Activated T-helper 1 cell treated with Interleukin-2 at 50 U/mL for 16 hours (primary cell): Measurements from ENCODE around the gene TP73.
A peak's percentile ranks its signal among the peaks of the same experiment; 100 is the strongest.

Experiments
- DNase-seq: peaks from one replicate; pipeline ENCODE4 v3.0.0-alpha.2; 2020; ENCODE audit warnings: low read depth

TP73 gene

DNA sequence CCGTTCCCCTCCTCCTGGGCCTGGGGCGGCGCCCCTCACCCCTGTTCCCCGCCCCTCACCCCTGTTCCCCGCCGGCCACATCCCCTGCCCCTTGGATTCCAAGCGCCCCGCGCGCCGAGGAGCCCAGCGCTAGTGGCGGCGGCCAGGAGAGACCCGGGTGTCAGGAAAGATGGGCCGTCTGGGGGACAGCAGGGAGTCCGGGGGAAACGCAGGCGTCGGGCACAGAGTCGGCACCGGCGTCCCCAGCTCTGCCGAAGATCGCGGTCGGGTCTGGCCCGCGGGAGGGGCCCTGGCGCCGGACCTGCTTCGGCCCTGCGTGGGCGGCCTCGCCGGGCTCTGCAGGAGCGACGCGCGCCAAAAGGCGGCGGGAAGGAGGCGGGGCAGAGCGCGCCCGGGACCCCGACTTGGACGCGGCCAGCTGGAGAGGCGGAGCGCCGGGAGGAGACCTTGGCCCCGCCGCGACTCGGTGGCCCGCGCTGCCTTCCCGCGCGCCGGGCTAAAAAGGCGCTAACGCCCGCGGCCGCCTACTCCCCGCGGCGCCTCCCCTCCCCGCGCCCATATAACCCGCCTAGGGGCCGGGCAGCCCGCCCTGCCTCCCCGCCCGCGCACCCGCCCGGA lies at the start of gene TP73:
TSS of gene TP73 (plus strand) at position 587 of the 618 bp plus-strand sequence. CDS start 29,850 bp downstream, outside the sequence.
- DNase-seq, result no peak

DNA sequence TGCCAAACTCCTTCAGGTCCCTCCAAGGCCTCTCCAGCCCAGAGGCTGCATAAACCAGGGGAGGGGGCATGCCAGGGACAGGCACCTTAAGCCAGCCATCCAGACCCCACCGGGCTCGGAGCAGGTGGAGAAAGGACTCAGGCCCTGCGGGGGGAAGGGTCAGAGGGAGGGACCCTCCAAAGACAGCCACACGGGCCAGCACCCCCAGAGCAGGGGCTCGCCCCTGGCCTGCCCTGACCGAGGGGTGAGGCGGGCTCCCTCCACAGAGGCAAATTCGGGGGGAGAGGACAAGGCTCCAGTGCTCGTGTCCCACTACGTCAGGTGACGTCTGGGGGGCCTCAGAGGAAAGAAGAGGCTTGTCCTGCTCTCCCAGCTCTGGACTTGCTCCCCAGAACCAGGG lies 49.2 kb upstream of the TP73 start:
- DNase-seq, result no peak

DNA sequence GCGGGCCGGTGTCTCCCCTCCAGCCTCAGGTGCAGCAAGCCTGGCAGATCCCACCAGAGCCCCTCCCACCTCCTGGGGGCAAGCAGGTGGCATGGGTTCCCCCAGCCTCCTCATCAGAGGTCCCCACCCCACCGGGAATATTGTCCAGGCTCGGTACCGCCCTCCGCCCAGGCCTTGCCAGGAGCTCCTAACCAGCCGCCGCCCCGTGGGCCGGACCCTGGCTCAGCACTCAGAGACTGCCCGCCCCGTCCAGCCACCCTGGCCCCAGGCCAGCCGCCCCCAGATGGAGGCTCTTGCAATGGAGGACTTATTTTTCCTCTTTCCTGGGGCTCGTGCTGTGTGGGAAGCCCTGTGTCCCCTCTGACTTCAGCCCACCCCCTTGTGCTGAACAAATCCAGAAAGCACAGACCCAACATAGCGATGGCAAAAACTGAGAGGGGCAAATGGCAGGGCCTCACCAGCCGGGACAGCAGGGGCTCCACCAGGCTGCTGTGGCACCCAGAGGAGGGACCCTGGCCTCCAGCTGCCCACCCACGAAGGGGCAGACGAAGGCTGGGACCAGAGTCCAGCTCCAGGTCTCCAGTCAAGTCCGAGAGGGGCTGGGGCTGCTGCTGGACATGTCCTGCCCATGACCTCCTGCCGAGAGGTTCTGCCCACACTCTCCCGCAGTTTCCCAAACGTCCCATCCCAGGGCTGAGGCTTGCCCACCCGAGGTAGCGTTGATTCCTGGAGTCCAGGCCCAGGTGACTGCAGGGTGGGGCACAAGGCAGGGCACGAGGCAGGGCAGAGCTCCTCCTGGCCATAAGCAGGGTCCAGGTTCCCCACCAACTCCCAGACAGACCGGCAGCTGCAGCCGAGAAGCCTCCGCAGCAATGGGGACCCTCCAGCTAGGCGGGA lies 48.5 kb upstream of the TP73 start:
- DNase-seq, result no peak

DNA sequence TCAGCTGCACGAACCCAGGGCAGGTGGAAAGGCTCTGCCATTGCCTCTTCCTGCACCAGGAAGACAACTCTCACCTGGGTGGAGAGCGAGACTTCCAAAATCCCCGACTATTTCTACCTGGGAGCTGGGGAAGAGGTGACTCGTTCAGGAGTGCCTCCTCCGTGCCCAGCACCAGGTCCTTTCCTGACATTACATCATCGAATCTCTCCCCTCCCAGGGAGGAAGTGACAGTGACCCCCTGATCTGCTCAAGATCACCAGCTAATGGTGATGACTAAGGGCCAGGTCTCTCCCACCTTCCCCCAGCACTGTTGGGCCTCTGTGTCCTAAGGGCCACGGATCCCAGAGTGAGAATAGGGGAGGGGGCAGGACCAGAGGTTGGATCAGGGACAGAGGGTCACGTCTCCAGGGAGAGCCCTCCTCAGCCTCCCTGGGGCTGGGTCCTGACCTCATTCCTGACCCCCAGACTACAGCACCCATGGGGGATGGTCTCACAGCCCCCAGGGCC lies 47.8 kb upstream of the TP73 start:
- DNase-seq, result no peak

DNA sequence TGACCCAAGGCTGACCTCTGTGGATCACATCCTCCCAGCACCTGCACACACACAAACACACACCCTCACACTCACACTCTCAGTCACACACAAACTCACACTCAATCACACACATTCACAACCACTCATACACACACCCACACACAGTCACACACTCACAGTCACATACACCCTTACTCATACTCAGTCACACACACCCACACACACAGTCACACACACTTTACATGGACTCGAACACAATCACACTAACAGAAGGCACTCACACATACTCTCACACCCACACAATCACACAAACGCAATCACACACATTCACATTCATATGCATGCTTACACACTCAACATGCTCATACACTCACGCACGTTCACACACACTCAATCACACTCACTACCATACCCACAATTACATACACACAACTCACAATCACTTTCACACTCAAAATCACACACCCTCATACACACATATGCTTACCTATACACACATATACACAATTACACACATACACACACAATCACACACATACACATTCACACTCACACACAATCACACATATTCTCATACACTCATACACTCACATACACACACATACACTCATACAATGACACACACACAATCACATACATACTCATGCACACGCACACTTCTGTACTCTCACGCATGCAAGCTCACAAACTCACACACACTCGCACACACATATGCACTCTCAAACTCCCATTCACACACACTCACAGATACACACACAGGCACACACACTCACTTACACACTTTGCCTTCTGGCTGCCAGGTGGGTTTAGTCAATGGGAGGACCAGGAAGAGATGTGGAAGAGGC lies 47.1 kb upstream of the TP73 start:
- DNase-seq, result no peak

DNA sequence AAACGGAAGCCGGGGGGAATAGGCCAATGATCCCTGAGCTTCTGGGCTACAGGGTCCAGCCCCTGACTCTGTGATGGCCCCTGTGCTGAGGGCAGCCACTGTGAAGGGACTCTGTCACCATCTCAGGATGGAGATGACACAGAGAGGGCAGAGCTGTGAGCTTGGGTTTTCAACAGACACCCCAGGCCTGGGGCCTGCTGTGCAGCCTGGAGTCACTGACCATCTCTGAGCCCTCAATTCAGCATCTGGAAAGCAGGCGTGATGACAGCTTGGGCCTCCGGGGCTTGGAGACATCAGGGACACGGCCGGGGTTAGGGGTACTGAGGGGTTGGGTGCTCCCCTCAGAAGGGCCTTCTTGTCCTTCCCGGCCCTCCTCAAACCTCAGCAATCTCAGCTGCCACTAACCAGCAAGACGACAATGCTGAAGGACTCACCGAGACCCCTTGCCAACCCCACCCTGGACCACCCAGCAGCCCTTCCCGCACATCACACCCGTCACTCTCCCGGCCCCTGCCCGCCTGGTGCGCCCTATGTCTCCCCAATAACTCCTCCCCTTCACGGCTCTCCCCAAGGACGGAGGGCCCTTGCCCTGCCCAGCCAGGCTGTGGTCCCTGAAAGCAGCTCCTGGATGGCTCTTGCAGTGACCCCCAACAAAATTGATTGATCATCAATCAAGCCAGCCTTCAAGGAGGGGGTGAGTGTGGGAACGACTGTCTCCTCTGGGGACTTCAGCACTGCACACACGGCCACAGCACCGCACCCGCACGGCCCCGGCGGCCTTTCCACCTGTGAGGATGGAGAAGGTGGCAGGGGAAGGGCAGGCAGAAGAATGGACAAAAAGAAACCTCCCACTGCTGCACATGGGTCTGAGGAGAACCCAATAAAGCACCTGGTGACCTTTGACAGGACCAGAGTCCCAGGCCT lies 45.3 kb upstream of the TP73 start:
- no peak for DNase-seq

DNA sequence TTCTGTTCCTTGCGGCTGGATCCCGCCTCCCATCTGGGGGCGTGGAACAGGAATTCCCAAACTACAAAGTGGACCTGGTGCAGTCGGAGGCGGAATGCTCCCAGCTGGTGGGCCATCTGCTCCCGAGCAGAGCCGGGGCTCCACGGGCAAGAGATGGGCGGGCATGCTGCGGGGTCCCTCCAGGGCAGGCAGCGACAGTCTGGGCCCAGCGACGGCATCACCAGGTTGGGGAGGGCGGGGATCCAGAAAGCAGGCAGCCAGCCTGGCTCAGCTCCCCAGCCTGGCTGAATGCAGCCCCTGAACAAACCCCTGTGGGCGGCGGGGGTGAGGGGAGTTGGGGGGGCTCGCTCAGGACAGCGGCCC lies 44.6 kb upstream of the TP73 start:
- DNase-seq, result no peak

DNA sequence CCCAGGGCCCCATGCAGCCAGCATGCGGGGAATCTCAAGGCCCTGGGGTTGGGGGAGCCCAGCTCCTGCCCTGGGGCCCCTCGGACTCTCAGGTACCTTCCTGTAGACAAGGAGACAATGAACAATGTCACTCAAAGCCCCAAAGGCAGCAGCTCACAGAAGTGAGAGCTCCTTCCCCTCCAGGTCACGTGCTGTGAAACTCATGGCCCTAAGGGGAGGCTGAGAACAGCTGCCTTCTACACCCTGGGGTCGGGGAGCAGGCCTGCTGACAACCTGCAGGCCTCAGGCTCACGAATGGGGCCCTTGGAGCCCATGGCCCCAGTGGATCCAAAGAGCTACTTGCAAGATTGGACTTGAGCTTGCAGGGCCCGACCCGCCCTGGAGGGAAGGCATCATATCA lies 44.2 kb upstream of the TP73 start:
- no peak for DNase-seq

DNA sequence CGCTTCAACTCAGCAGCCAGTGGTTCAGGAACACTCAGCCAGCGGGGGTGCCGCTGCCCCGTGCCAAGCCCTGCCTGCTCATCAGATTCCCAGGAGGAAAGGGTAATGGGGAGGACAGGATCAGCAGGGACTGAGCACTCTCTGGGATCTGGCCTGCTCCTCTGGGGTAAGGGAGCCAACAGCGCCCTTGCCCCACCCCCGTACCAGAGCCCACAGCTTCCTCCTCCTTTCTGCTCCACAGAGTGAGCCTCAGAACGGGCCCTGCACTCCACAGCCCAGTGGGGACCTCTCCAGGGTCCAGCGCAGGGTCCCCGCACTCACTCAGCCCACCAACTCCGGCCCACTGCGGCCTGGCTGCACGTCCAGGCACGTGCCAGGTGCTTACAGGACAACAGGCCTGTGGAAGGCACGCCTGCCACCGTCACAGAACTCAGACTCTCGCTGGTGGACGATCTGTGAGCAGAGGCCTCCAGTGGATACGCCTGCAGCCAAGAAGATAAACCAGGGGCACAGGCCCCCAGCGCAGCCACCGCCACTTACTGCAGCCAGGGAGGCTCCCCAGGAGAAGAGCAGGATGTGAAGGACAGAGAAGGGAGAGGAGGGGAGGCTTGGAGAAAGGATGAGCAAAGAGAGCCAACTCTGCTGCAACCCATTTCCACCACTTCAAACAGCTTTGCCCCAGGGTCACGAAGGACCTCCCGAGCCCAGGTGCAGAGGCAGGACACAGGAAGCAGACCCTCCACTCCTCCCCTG lies 43.1 kb upstream of the TP73 start:
- DNase-seq, result no peak

DNA sequence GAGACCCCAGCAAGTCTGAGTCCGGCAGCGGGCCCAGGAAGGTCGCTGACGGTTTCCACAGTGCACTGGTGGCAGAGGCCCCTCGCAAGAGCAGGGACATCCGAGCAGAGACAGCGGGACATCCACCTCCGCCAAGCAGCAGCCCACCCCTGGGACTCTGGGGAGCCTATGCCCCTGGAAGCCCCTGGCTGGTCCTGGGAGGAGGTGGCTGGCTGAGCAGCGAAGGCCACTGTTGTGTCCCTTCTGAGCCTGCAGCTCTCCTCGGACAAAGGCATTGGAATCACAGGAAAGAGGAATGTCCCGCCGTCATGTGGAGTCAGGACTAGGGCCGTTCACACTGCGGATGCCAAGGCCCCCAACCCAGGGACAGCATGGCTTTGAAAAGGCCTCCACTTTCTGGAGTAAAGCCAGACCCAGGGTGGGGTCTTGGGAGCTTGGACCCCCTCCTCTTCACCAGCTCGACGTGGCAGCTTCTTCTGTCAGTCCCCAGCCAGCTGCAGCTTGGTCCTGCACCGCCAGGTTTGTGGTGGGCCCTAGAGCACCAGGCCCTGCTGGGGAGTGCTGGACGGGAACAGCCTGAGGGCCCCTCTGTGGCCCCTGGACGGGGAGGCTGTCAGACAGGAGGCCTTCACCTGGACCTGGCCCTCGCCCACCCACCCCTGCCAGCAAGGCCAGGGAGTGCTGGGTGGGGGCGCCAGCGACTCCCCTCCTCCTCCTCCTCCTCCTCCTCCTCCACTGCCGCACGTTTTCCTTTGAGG lies 42.4 kb upstream of the TP73 start:
- no peak for DNase-seq

DNA sequence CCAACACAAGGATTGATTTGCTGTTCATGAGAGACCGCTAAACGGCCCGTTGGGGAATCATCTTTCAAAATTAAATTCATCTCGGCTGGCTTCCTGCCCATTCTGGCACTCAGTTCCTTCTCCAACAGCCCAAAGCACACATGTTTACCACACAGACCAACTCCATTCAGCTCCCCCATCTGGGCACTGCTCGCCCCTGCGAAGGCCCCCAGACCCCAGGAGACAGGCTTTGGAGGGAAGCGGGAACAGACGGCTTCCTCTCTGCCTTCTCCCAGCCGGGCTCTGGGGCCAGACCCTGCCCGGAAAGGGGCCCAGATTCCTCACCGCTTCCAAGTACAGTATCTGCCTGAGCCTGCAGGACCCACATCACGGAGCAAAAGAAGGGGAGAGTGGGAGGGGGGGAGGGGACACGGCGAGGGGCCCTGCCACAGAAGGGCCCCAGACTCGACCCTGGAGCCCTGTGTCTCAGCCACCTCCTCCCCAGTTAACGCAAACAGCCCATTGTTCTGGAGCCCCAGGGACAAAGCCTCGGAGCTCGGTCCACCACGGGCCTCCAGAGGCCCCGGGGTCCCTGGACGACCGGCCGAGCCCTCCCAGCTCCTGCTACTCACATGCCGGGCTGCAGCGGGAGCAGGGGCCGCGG lies 41.7 kb upstream of the TP73 start:
- DNase-seq, result no peak

DNA sequence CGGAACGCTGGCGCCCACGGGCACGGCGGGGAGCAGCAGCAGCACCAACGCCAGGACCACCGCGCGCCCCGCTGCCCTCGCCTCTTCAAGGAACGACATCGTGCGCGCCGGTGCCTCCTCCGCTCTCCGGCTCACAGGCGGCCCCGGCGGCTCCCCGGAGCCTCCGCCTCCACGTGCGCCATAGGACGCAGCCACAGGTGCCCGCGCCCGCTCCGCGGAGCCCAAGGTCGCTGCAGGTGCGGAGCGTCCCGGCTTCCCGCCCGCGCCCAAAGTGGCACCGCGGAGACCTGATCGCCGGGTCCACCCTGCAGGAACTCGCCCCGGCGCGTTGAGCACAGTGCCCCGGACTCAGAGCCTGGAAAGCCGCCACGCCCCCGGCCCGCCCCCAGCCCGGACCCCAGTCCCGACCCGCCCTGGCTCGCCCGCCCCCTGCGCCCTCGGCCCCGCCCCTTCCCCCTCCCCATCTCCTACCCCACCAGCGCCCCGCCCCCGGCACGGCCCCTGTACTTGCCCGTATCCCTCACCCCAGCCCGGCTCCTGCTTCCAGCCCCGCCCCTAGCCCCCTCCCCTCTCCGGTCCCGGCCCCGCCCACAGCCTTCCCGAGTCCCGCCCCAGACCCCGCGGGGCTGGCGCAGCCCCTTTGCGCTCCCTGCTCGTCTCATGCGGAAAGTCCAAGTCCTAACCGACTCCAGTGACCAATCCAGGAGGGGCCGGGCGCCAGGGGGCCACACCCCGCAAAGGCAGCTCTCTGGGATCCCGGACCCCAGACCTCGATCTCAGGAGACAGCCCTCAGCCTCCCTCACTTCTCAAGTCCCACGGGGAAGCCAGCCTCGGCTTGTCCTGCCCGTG lies 40.9 kb upstream of the TP73 start, which contains the start of gene MEGF6:
TSS of gene MEGF6 (minus strand) at position 339 of the 850 bp plus-strand sequence. CDS start at position 99, 240 bp downstream.
- DNase-seq, result peak; percentile 43

DNA sequence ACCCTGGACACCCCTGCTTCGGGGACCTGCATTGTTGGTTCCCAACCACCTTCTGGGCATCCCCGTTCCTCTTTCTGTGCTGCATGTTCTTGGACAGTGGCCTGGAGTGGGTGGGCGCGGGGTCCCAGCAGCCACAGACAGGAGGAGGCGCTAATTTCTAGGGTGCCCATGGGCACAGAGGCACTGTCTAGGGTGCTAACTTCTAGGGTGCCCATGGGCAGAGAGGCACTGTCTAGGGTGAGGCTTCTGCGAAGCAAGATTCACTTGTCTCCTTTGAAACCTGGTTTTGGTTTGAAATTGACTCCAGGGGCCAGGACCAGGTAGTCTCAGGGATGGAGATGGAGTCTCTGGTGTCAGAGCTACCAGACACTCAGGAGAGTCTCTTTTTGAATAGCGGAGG lies 40.2 kb upstream of the TP73 start:
- no peak for DNase-seq

DNA sequence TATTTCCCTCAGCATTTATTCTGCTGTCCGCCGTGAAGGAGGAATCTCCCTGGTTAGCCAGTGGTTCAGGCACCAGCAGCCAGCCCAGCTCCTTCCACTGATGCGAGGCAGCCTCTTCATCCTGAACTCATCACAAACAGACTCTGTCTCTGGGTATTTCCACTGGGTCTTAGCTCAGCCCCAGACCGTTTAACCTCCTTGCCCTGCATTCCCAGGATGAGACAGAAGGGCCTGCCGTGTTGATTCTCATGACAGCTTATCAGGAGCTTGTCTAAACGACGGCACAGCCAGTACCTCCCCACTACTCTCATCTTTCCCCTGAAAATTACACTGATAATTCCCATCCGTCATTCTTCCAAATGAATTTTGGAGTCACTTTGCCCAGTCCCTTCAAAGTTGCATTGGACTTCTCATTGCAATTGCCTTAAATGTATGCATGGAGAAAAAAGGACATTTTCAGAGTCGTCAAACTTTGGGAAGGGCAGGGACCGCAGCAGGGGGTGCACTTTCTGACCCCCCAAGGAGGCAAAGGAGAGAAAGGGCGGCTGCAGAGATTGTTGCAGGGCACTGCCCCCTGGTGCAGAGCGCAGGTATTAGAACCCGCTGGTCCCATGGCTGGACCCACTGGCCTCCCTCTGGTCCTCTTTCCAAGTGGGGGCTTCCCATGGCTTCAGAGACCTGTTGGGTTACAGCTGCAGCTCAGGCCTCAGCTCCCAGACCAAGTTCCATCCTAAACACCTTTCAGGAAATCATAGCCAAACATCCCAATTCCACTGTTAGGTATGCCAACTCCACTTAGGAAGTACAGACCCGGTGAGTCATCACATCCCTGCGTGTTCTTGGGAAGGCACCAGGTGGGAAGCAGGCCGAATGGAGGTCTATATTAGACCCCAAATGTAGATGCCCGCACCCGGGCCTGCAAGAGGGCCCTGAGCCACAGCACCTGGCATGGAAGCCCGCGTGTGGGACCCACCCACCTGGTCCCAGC lies 37.3 kb upstream of the TP73 start:
- no peak for DNase-seq

DNA sequence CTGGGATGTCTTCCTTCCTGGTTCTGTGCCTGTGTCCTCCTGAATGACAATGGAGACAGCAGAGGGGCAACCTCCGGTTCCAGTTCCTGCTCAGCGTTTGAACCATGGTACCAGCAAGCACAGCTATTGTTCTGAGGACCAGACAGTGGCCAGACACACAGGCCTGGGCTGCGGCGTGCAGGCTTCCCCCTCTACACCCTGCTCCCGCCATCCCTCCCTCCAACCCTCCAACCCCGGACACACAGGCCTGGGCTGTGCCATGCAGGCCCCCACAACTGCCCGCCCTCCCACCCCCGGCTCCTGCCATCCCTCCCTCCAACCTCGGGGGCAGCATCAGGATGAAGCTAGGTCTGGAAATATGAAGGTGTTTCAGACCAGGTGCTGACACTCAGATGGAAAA lies 35.5 kb upstream of the TP73 start:
- no peak for DNase-seq

DNA sequence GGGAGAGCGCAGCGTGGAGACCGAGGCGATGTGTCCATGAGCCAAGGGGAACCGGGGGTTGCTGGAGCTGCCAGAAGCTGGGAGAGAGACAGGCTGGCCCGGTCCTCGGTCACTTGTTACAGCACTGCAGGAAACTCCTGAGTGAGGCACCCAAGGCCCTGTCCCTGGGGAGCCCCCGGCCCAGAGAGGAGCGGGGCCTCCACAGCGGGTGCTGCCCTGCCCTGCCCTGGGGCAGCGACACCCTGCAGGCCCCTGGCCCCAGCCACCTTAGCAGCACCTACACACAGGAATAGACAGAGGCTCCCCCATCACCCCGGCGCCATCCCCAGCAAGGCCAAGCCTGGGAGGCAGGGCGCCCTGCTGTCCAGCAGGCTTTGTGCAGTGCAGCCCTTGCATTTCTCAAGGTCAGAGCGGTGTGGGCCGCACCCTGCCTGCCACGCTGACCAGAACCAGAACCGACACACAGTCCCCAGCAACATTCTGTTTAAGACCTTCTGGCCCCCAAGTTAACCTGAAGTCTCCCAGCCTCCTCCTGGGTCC lies 34.4 kb upstream of the TP73 start:
- no peak for DNase-seq

DNA sequence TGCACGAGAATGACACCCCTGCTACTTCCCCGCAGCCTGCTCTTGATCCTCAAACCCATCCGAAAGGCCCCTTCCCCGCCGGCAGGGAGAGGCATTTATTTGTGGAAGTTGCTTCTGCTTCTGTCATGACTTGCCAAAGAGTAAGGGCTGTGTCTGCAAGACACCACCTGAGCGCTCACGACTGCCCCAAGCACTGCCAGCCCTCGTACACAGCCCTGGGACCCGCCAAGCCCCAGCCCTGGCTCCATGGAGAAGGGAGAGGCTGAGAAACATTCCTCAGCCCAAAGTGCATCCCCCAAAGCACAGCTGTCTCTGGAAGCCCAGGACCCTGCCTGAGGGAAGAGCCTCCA lies 33.8 kb upstream of the TP73 start:
- no peak for DNase-seq
